Renal cortical epithelial cell (primary cell): Measurements from ENCODE around the gene RDH12. TPM values are rescaled to one million over a fixed set of nuclear protein-coding genes. Genes with fewer than 3 reads are reported as not detected.
"Not testable (repeated sequence)": the region's sequence is repeated elsewhere in the genome, so short reads cannot be mapped to it uniquely, and the experiment has no call there.

ENCODE experiments used
- DNase-seq: peaks from one replicate; pipeline ENCODE4 v3.0.0-alpha.2; 2011; ENCODE audit warnings: low read depth
- total RNA-seq: library from RNA; depleted of rRNA; stranded (reverse); fragments of >200 nt; gene quantifications from 2 replicates; pipeline ENCODE4 v1.2.3, GENCODE V29; 2014

The RDH12 gene
- total RNA-seq, result not detected in 2 replicates

- DNase-seq, result not testable (repeated sequence)
Observed at GRCh38 chr14:67701492-67701891, at the start of gene RDH12. TSS of gene RDH12 (plus strand) at chr14:67701886. CDS start at chr14:67722643, 20,757 bp downstream.

GRCh38 chr14:67652189-67652588 is 49.5 kb upstream of the RDH12 start:
- no peak for DNase-seq

- no peak for DNase-seq
Observed at GRCh38 chr14:67653651-67654280, 47.9 kb upstream of the RDH12 start.

- no peak for DNase-seq
Observed at GRCh38 chr14:67663633-67664032, 38.1 kb upstream of the RDH12 start.

GRCh38 chr14:67665868-67666267 is 35.8 kb upstream of the RDH12 start:
- DNase-seq, result no peak

- DNase-seq, result peak; percentile 70
Observed at GRCh38 chr14:67666750-67667449, 34.8 kb upstream of the RDH12 start.

- no peak for DNase-seq
Observed at GRCh38 chr14:67668559-67668958, 33.1 kb upstream of the RDH12 start.

- DNase-seq, result no peak
Observed at GRCh38 chr14:67673451-67673850, 28.2 kb upstream of the RDH12 start.

GRCh38 chr14:67674139-67674479 is 27.6 kb upstream of the RDH12 start:
- peak; percentile 32 for DNase-seq

- DNase-seq, result peak; percentile 44
Observed at GRCh38 chr14:67674480-67675218, 27.0 kb upstream of the RDH12 start, which contains the start of gene VTI1B. TSS of gene VTI1B (minus strand) at chr14:67674632. CDS start at chr14:67674489, 143 bp downstream.

GRCh38 chr14:67675219-67675582 is 26.5 kb upstream of the RDH12 start:
- DNase-seq, result no peak

- DNase-seq, result no peak
Observed at GRCh38 chr14:67679006-67679405, 22.7 kb upstream of the RDH12 start.

- peak; percentile 77 for DNase-seq
Observed at GRCh38 chr14:67680121-67680602, 21.5 kb upstream of the RDH12 start.

- no peak for DNase-seq
Observed at GRCh38 chr14:67680941-67681340, 20.7 kb upstream of the RDH12 start.

GRCh38 chr14:67683842-67684241 is 17.8 kb upstream of the RDH12 start:
- peak; percentile 93 for DNase-seq

- DNase-seq, result no peak
Observed at GRCh38 chr14:67690011-67690410, 11.7 kb upstream of the RDH12 start.

GRCh38 chr14:67694791-67695393 is 6.8 kb upstream of the RDH12 start:
- peak; percentile 97 for DNase-seq

GRCh38 chr14:67695394-67695949 is 6.2 kb upstream of the RDH12 start, which contains the start of gene RDH11:
TSS of gene RDH11 (minus strand) at chr14:67695764. CDS start at chr14:67695703, 61 bp downstream.
- peak; percentile 88 for DNase-seq

GRCh38 chr14:67697006-67697405 is 4.7 kb upstream of the RDH12 start:
- DNase-seq, result no peak

GRCh38 chr14:67698179-67698578 is 3.5 kb upstream of the RDH12 start:
- DNase-seq, result no peak

- no peak for DNase-seq
Observed at GRCh38 chr14:67703997-67704396, 2.3 kb downstream of the RDH12 start.
